A172 (cell line): ENCODE data around the gene TOM1. TPM values are rescaled to one million over a fixed set of nuclear protein-coding genes. Genes with fewer than 3 reads are reported as not detected.

Experiments used
- DNase-seq: peaks from one replicate; pipeline ENCODE4 v3.0.0-alpha.2; 2015; ENCODE audit warnings: low spot score
- total RNA-seq: library from RNA; depleted of rRNA; stranded (reverse); fragments of >200 nt; shearing (Covaris generic); gene quantifications from 2 replicates; pipeline ENCODE4 v1.2.3, GENCODE V29; 2014

The TOM1 gene
- total RNA-seq, 1 experiment from 2014 or later = 24.0 TPM

DNA sequence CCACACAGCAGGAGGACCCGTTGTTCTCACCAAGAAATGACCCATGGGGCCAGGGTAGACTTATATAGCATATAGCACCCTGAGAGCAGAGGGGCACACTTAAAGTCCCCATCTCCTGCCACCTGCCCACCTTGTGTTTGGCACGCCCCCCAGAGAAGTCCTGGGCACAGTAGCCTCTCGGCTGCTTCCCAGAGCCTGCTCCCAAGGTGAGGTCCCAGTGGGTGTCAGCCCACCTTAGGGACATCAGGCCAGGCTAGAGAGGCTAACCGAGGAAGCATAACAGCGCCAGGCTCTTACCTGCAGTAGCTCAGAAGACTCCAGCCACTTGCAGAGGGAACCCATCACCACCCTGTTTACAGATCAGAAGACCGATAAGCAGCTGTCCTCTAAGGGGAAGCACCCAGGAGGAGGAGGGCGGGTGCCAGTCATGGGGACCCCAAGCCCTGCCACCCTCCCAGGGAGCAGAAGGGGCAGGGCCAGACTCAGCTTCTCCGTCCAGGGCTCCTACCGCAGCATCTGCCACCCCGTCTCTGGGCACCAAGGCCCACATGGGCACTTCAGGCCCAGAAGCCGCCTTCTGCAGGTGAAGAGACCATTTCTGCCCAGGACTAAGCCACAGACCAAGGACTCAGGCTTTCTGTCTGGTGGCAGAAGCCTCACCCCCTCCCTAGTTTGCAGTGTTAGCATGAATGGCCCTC is 46.3 kb downstream of the TOM1 start:
- DNase-seq = no peak

DNA sequence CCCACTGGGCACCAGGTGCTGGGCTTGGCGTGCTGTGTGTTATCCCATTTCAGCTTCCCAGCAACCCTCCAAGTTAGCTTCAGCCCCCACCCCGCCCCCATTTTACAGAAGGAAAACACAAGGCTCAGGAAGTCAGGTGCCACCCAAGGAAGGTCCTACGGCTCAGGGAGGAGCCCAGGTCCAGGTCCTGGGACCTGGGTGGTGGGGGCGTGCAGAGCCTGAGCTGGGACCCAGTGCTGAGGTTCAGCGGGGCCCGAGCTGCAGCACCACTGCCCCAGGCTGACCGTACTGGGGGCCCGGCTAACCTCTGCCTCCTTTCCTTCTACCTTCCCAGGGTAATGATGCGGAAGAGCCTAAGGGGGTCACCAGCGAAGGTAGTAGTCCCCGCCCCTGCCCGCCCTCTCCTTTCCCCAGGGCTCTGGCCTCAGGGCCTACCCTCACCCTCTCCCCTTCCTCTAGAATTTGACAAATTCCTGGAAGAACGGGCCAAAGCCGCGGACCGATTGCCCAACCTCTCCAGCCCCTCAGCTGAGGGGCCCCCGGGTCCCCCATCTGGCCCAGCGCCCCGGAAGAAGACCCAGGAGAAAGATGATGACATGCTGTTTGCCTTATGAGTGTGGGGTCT is 47.0 kb downstream of the TOM1 start:
- no peak for DNase-seq

- DNase-seq = no peak
Observed at GRCh38 chr22:35347462-35347861, 47.8 kb downstream of the TOM1 start.

DNA sequence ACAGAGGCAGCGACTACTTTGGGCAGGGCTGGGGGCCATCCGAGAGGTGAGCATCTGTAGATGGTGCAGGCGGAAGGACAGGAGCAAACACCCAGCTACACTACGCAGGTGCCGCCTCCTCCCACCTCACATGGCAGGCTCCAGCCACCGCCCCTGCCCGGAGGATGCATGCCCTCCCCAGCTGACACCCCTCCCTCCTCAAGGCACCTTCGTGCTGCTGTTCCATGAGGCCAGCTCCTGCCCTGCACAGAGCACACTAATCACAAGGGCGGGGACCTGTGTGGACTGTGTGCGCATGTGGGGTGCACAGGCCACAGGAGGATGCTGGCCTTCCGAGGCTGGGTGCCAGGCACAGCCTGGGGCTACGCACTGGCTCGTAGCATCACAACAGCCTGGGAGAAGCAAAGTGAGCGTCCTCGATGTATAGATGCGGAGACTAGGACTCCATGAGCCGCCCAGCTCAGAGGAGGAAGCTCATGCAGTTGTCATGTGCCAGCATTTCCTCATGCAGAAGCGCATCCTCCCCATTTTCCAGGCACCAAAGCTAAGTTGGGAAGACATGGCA is 48.4 kb downstream of the TOM1 start:
- DNase-seq = no peak

DNA sequence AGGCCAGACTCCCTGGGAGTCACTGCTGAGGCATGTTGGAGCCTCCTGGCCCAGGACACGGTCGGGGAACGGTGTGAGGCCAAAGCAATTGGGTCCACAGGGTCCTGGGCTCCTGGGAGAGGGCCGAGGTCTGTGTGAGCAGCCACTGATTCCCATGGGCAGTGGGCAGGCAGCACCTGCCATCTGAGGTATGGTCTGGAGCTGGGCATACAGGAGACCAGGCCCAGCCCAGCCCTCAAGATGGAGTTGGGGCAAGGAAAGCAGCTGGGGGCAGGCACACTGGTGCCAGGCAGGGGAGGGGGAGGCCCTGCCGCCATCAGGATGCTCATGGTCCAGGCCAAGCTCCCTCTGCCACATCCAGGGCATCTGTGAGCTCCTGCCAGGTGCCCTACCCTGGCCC is 49.0 kb downstream of the TOM1 start:
- DNase-seq = no peak

- no peak for DNase-seq
Observed at GRCh38 chr22:35349368-35349703, 49.6 kb downstream of the TOM1 start.

- no peak for DNase-seq
Observed at GRCh38 chr22:35349704-35350538, 50.2 kb downstream of the TOM1 start.

DNA sequence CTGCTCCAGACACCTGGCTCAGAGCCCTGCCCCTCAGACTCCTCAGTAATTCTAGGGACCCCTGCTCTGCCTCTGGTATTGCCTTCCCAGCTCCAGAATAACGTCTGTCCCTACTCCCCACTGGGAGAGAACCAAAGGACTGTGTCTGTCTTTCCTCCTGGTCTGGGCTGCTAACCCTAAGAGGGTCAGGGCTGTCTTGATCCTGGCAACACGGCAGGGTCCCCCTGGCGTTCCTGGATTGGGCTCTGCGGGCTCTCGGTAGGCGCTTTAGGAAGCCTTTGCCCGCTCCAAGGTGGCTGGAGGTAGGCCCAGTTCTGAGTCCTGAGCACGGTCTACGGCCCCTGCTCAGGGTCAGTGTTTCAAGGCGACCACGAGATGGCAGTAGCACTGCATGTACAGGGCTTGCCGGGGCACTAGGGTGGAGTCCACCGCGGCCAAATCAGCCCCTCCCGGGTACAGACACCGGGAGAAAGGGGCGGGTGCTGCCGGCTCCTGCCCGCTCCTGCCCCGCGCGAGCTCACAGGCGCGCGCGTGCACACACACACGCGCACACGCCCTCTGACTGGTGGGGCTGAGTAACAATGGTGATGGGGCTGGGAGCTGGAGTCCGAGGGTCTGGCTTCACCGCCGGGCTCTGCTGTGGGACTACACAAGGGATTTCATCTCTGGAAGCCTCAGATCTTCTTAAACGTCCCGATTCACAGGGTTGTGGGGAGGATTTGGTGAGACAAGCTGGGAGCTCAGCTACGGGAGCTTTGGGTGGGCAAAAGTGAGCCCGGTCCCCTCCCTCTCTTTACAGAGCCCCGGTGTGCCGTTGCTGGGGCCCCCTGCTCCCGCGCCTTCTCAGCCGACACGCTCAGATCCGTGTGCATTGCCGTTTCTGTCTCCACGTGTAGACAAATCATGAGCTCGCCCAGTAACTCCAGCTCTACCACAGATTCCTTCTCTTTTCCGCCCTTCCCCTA is 51.1 kb downstream of the TOM1 start:
- DNase-seq = peak; percentile 81

DNA sequence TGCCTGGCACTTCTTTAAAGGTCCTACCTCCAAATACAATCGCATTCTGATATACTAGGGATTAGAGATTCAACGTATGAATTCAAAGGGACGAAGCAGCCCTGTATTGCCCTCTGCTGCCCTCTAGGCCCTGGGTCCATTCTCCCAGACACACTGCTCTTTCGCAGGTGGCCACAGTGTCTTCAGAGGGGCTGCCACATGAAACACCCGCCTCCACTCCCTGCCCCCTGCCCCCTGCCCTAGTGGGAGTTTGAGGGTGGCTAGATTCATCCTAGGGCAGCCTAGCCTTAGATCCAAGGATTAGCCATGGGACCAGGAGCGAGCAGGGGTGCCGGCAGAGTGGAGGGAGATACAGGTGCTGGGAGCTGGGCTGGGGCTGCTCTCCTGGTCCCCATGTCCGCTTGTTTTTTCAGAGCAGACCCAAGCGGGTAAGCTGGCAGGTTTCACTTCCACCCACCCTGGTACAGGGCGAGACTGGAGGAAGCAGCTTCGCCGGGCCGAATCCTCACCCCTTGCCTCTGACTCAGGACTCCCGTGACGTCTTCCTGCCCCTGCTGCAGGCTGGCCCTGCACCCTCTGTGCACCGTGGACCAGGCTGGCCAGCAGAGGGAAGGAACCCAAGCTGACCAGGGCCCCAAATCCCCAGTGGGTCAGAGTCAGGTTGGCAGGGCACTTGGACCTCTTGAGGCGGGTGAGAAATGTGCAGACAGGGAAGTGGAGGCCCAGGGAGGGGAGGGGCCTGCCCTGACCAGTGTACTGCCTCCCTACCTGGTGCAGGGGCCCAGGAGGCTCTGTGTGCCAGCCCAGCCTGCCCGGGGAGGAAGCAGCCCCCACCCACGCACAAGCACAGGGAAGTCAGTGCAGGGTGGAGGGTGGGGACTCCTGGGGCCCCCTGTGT is 52.8 kb downstream of the TOM1 start:
- no peak for DNase-seq

DNA sequence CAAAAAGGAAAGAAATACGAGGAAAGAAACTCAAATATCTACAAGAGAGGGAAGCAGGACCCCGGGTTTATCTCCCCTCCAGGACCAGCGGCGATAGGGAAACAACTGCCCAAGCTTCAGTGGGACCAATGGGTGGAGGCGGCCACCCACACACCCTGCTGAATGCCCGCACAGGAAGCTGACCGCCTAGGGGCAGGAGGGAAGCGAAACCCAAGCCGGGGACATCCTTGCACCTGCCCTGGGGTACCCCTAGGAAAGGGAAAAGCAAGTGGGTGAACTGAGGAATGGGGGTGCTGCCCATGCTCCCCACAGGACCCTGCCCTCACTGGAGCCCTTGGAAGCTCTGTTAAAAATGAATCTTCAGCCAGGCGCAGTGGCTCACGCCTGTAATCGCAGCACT is 53.6 kb downstream of the TOM1 start:
- DNase-seq = no peak

GRCh38 chr22:35354068-35354467 is 54.4 kb downstream of the TOM1 start:
- DNase-seq = no peak

- peak; percentile 92 for DNase-seq
Observed at GRCh38 chr22:35357883-35358621, 58.4 kb downstream of the TOM1 start.

DNA sequence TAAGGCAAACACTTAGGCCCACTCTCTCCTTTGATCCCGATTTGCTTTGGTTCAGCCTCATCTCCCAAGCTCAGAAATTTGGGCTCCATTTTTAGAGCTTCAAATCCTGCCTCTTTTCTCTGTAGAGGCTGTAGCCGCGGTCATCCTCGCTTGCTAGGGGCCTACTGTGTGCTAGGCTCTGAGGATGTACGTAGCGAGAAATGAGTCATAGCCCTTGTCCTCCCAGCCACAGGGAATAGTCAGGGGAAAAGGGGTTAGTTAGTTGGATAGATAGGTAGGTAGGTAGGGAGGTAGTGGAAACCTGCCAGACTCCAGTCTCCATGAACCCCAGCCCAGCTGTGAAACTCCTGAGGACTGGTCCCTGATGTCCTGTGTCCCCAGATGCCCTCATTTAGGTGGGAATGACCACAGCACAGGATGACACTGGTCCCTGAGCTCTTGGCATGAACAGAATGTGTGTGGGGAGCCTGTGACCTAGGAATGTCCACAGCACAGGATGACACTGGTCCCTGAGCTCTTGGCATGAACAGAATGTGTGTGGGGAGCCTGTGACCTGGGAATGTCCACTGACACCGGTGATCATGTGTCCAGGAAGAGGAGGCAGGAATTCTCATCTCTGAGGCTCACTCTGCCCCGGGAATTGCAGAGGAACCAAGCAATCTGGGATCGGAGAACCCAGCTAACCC is 59.8 kb downstream of the TOM1 start:
- DNase-seq = peak; percentile 40

GRCh38 chr22:35361001-35361558 is 61.4 kb downstream of the TOM1 start:
- no peak for DNase-seq

- no peak for DNase-seq
Observed at GRCh38 chr22:35363566-35364086, 63.9 kb downstream of the TOM1 start.

GRCh38 chr22:35364230-35364629 is 64.5 kb downstream of the TOM1 start:
- peak; percentile 47 for DNase-seq

- DNase-seq = no peak
Observed at GRCh38 chr22:35367331-35367886, 67.7 kb downstream of the TOM1 start.

DNA sequence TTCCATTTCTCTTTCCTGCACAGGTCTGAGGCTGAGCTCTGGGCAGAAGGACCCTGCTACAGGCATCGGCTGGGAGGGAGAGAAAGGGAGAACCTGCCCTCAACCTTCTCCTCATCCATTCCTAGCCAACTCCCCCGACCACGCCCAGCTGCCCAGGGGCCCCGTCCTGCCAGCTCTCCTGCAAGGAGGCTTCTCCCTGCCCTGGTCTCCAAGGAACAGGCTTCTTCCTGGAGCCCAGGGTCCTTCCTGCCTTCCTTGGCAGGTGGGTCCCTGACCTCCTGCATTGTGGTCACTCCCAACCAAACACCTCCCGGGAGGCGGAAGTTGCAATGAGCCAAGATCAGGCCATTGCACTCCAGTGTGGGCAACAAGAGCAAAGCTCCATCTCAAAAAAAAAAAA is 68.7 kb downstream of the TOM1 start:
- no peak for DNase-seq
